Daoy (cell line): ENCODE data around the gene ZNF710. TPM values are rescaled to one million over a fixed set of nuclear protein-coding genes. Genes with fewer than 3 reads are reported as not detected.

Experiments
- DNase-seq: peaks from one replicate; pipeline ENCODE4 v3.0.0-alpha.2; 2015; ENCODE audit warnings: low read depth
- total RNA-seq: library from RNA; depleted of rRNA; stranded (reverse); fragments of >200 nt; shearing (Covaris generic); gene quantifications from 2 replicates; pipeline ENCODE4 v1.2.3, GENCODE V29; 2014

Gene ZNF710
- total RNA-seq, 1 experiment from 2014 or later = 12.3 TPM

DNA sequence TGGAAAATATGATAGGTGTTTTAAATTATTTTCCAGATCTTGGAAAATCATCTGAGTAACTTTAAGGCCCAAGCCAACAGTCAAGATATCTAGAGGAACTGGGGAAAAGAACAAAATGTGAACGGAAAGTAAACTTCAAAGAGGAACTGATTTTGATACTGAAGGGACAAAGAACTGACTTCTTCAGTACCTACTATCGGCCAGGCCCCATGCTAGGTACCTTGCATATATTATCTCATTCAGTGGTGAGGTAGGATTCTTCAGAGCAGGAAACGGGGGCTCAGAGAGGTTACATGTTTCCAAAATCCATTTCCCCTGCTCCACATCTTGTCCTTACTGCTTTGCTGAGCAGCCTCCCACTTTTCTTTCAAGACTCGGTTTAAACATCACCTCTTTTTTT lies 9.8 kb upstream of the ZNF710 start:
- DNase-seq = no peak

DNA sequence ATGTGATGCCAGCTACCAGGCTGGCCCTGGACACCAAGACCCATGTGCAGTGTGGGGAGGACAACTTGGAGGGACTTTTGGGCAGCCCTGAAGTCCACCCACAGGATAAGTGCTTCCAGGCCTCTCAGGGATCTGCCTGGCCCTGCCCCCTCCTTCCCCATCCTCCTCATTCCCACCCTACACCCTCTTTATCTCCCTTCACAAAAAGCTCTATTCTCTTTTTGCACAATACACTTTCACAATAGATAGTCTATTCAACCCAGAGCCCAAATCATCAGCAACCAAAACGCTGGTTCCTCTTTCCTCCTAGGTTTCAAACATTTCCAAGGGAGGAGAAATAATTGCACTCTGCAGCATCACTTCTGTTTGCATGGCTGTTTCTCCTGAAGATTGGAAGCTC lies 7.8 kb upstream of the ZNF710 start:
- DNase-seq = no peak

- no peak for DNase-seq
Observed at GRCh38 chr15:89997079-89997478, 4.0 kb upstream of the ZNF710 start.

DNA sequence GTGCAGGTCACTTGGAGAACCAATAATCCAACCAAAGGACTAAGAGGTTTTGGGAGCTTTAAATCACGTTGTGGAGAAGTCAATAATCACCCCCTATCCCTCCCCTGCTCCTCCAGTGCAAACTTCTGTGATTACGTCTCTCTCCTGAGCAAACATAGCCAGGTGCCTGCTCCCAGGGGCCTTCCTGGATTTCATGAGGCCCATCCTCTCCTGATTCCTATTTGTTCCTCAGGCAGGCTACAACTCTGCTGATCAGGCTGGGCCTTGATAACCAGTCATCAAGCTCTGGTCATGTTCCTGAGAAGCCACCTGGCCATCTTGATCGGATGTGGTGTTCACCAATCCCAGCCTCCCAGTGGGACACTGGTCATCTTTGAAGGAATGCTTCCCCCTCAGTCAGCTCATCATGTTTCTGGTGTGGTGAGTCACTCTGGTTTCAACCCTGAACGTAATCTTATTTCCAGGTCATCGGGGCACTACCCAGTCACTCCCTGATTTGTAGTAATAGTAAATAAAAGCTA lies 2.9 kb upstream of the ZNF710 start:
- DNase-seq = peak; percentile 74

- no peak for DNase-seq
Observed at GRCh38 chr15:89998923-89999675, 2.0 kb upstream of the ZNF710 start.

DNA sequence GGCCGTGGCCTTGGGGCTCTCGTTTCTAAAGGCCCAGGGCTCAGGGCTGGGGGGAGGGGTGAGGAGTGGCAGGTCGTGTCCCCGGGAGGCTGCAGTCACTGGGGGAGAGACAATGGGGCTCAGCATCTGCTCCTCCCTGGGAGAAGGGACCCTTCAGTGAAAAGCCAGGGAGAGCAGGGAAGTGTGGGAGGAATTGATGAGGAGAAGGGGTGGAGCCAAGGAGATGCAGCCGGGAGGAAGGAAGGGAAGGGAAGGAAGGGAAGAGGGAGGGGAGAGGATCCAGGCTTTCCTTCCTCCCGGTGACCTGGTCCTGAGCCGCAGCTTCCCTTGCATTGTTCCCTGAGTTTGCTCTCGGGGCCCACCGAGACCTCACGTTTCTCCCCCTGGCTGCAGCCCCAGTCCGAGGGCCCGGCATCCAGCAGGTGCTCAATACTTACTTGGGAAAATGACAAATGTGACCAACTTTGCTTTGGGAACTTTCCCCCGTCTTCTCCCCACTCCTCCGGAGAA lies 1.4 kb upstream of the ZNF710 start:
- DNase-seq = peak; percentile 25

DNA sequence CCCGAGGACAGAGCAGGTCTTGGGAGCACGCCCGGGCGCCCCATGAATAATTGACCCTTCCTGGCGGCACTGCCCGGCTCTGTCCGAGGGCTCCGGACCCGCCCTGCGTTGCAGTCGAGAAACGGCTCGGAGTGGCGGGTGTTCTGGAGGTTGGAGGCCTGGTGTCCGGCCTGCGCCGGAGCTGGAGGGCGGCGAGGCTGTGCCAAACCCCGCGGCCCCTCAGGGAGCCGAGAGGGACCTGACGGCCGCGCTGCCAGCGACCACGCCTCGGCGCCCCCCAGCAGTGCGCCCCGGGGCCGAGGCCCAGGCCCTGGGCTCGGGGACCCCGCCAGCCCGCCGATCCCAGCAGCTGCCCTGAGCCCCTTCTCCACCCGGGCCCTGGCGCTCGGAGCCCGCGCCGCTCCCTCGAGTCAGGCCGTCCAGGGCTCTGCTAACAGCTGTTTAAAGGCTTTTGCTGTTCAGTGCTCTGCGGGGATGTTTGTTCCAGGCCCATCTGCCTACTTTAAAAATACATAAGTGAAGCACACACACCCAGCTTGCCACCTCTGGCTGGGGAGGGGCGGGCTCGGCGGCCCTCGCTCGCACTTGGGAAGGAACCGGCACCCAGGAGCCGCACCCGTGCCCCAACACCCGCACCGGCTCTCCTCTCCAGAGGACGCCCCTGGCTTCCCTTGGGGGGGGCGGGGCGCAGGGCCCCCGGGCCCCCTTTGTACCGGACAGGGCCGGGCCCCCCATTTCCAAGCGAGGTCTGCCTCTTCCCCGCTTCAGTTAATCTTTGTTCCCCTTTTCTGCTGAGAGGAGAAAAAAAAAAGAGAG lies 730 bp upstream of the ZNF710 start:
- peak; percentile 30 for DNase-seq

- DNase-seq = peak; percentile 60
Observed at GRCh38 chr15:90001683-90002427, 731 bp downstream of the ZNF710 start.

DNA sequence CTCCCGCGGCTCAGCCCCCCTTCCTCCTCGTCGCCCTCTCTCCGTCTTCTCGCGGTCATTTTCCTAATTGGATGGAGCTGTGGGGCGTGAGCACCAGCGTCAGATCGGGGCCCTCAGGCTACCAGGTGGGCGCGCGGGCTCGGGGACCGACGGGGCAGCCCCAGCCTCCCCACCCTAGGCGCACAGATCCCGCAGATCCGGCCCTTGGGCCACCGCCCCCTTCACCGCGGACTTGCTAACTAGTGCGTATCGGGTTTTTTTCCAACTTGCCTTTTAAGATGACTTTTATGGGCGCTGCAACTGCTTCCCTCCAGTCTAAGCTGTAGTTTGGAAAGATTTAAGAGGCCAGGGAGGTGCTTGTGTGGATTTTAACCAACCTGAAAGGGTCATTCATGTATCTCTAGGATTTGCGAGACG lies 1.3 kb downstream of the ZNF710 start:
- peak; percentile 56 for DNase-seq

- no peak for DNase-seq
Observed at GRCh38 chr15:90003736-90004135, 2.6 kb downstream of the ZNF710 start.

DNA sequence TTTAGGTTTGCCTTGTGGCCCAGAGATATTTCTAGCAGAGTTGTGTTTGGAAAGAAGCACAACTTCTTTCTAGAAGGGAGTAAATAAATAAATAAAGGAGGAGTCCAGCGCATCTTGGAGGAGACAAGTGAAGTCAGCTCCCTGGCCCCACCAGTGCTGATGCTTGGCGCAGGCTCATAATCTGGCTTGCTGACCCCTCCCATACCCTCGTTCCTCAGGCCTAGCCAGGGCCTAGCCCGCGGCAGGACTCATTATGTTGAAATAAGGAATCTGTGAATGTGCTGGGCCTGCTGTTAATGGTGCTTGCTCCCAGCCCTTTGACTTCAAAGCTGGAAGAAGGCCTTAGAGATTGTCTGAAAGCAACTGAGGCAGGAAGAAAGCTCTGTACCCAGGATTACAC lies 3.1 kb downstream of the ZNF710 start:
- DNase-seq = no peak

DNA sequence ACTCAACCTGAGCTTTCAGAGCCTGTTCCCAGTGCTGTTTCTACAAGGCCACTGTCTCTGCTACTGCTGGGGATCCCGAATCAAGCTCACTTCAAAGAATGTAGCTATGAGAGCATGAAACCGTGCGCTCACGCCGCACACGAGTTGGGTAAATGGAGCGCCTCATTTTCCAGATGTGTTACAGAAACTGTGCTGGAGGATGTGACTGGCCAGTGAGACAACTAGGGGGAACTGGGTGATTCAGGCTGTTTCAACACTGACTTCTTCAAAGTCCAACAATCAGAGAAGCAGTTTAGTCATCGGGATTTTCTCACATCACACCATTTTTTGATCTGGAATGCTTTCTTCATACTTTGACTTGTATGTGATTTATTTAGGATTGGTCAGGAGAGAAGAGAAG lies 3.5 kb downstream of the ZNF710 start:
- DNase-seq = peak; percentile 84

DNA sequence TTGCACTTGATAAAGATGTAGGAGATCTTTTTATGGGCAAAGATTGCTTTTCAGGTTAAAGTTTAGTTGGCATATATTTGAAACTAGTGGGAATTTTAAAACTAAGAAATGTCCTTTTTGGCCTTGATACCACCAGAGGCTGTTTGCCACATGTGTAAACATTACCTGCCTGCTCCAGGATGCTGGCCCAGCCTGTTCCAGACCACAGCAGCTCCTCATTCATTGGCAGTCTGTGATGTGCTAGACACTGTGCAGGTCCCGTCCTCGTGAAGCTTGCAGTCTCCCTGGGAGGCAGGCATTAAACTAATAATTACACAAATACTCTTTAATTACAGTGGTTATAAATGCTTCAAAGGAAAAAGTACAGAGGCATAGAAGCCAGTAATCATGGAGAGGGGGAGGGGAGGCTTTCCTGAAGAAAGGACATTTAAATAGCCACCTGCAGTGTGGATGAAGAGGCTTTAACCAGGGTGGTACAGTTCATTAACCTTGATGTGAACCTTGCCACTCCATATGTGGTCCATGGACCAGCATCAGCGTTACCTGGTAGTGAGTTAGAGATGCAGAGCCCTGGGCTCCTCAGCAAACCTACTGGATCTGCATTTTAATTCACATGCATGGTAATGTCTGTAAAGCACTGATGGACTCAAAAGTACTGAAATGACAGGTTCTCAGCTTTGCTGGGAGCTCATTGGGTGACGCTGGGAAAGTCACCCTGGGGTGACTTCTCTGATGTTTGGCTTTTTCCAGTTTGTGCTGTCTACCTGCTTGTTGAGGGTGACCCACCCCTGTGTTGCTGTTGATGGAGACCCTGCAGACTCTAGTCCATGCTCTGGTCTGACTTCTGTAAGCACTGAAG lies 5.3 kb downstream of the ZNF710 start:
- no peak for DNase-seq

DNA sequence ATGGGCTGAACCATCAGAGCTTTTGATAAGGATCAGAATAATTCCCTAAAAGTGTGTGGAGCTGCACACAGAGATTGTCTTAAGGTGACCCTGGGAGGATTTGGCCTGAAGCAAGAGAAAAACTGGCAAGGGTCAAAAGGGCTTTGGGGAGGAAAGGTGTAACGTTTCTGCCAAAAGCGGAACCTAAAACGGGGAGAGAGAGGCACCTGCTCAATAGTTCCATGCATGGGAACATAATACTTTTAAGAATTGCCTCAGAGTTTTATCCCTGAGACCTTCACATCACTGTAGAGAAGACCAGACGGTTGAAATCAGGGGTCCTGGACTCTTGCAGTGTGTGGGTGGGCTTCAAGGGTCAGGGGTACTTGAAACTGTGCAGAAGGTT lies 5.9 kb downstream of the ZNF710 start:
- no peak for DNase-seq

GRCh38 chr15:90008607-90009006 lies 7.5 kb downstream of the ZNF710 start:
- no peak for DNase-seq

- no peak for DNase-seq
Observed at GRCh38 chr15:90009301-90010022, 8.3 kb downstream of the ZNF710 start.

GRCh38 chr15:90011705-90012104 lies 10.6 kb downstream of the ZNF710 start:
- DNase-seq = no peak

GRCh38 chr15:90013503-90013937 lies 12.4 kb downstream of the ZNF710 start:
- DNase-seq = no peak

GRCh38 chr15:90015294-90015693 lies 14.2 kb downstream of the ZNF710 start:
- DNase-seq = no peak

DNA sequence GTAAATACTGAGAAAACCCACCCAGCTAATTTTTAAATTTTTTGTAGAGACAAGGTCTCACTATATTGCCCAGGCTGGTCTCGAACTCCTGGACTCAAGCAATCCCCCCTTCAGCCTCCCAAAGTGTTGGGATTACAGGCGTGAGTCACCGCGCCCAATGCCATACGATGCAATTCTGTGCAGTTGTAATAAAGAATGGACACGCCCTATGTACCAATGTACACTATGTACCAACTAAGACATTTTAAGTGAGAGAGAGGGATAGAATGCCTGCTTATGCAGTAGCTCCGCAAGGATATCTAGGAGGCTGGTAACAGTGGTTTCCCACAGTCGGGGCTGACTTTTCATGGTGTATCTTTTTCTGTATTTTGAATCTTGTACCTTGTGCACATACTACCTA lies 14.6 kb downstream of the ZNF710 start:
- no peak for DNase-seq
